Measurements from ENCODE around the gene SLC37A3.

DNA sequence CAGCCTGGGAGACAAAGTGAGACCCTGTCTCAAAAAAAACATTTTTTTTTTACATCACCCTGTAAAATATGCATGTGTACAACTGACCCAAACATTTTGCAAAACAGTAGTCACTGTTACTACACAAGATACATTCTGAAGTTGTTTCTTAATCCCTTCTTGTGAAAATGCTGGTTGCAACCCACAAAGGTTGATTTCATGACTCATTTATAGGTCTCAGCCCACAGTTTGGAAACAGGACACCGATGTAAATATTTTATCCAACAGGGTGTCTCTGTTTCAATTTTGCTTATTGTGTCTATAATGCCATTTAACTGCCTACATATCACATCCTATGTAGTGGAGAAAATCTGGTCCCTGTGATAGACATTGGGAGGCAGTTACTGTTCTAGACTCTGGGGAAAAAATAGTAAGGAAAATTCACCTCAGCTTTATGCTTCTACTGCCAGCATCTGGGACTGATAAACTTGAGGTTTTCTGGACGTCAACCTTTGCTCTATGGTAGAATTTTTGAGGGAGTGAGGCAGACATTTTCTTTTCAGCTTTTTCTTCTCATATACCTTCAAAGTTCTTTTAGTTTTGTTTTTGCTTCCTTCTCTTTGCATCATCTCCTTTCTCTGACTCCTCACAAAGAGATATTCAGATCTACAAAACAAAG is 4.0 kb upstream of the SLC37A3 start:
- TF ChIP-seq, protein P1, sequence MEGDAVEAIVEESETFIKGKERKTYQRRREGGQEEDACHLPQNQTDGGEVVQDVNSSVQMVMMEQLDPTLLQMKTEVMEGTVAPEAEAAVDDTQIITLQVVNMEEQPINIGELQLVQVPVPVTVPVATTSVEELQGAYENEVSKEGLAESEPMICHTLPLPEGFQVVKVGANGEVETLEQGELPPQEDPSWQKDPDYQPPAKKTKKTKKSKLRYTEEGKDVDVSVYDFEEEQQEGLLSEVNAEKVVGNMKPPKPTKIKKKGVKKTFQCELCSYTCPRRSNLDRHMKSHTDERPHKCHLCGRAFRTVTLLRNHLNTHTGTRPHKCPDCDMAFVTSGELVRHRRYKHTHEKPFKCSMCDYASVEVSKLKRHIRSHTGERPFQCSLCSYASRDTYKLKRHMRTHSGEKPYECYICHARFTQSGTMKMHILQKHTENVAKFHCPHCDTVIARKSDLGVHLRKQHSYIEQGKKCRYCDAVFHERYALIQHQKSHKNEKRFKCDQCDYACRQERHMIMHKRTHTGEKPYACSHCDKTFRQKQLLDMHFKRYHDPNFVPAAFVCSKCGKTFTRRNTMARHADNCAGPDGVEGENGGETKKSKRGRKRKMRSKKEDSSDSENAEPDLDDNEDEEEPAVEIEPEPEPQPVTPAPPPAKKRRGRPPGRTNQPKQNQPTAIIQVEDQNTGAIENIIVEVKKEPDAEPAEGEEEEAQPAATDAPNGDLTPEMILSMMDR (IDR thresholded peaks at IDR 0.05): no peak
- no peak for TF ChIP-seq POLR2AphosphoS5 (IDR thresholded peaks at IDR 0.05)

Data from gastroesophageal sphincter (tissue), 3 donors.